Mesenchymal stem cell (in vitro differentiated cells and primary cell): Measurements from ENCODE around the gene CISTR.

Experiments used
- DNase-seq: peaks from one replicate; pipeline ENCODE4 v3.0.0-alpha.2; 2013
- H2AFZ ChIP-seq: one replicate; pipeline ENCODE4 v1.6.1; 2013; ENCODE audit warnings: low read depth, mild to moderate bottlenecking, control low read depth, inconsistent platforms, low read length, moderate library complexity
- H2AK5ac ChIP-seq: 2 replicates; pipeline ENCODE4 v1.6.1; 2013; ENCODE audit warnings: low read length, moderate library complexity, mild to moderate bottlenecking, inconsistent platforms; ENCODE audit not compliant: severe bottlenecking
- H2BK120ac ChIP-seq: one replicate; pipeline ENCODE4 v1.6.1; 2013; ENCODE audit warnings: low read depth, mild to moderate bottlenecking, inconsistent platforms, low read length, moderate library complexity
- H2BK12ac ChIP-seq, 2 experiments: one replicate each; pipeline ENCODE4 v1.6.1; 2013; ENCODE audit warnings: inconsistent platforms in 2 of 2, low read length in 2 of 2, mild to moderate bottlenecking in 2 of 2, moderate library complexity in 2 of 2, control low read depth in 1 of 2
- H2BK15ac ChIP-seq: one replicate; pipeline ENCODE4 v1.6.1; 2013; ENCODE audit warnings: mild to moderate bottlenecking, low read depth, inconsistent platforms; ENCODE audit not compliant: poor library complexity, severe bottlenecking
- H2BK5ac ChIP-seq: 2 replicates; pipeline ENCODE4 v1.6.1; 2013; ENCODE audit warnings: low read depth, mild to moderate bottlenecking, low read length, control low read depth, inconsistent platforms; ENCODE audit not compliant: poor library complexity, severe bottlenecking
- H3K14ac ChIP-seq, 2 experiments: one replicate each; pipeline ENCODE4 v1.6.1; 2013; ENCODE audit warnings: inconsistent platforms in 2 of 2, low read length in 2 of 2, control low read depth in 1 of 2, mild to moderate bottlenecking in 1 of 2, moderate library complexity in 1 of 2
- H3K18ac ChIP-seq, 2 experiments: one replicate each; pipeline ENCODE4 v1.6.1; 2013; ENCODE audit warnings: inconsistent platforms in 2 of 2, low read length in 2 of 2, control low read depth in 1 of 2, low read depth in 1 of 2, mild to moderate bottlenecking in 1 of 2
- H3K23ac ChIP-seq, 2 experiments: one replicate each; pipeline ENCODE4 v1.6.1; 2013; ENCODE audit warnings: inconsistent platforms in 2 of 2, low read length in 2 of 2, mild to moderate bottlenecking in 2 of 2, moderate library complexity in 2 of 2, control low read depth in 1 of 2
- H3K27ac ChIP-seq: 2 replicates; pipeline ENCODE4 v1.5.1; 2013; ENCODE audit warnings: mild to moderate bottlenecking, moderate library complexity, low read length, control low read depth, inconsistent platforms; ENCODE audit not compliant: poor library complexity, severe bottlenecking
- H3K27me3 ChIP-seq, 2 experiments: 2 replicates each; pipeline versions ENCODE4 v1.6.1 to v1.7.0; 2013; ENCODE audit warnings: low read length in 2 of 2, mild to moderate bottlenecking in 2 of 2, moderate library complexity in 2 of 2, control low read depth in 1 of 2, inconsistent platforms in 1 of 2; ENCODE audit not compliant: control insufficient read depth in 1 of 2, insufficient read depth in 1 of 2
- H3K36me3 ChIP-seq, 2 experiments: 2 replicates each; pipeline versions ENCODE4 v1.6.1 to v1.7.0; 2013; ENCODE audit warnings: low read length in 2 of 2, control low read depth in 1 of 2, inconsistent platforms in 1 of 2, low read depth in 1 of 2, mild to moderate bottlenecking in 1 of 2; ENCODE audit not compliant: insufficient read depth in 2 of 2, control insufficient read depth in 1 of 2
- H3K4ac ChIP-seq, 2 experiments: one replicate each; pipeline ENCODE4 v1.6.1; 2013; ENCODE audit warnings: inconsistent platforms in 2 of 2, low read length in 2 of 2, mild to moderate bottlenecking in 2 of 2, moderate library complexity in 2 of 2, control low read depth in 1 of 2, low read depth in 1 of 2
- H3K4me1 ChIP-seq: 2 replicates; pipeline ENCODE4 v1.6.1; 2013; ENCODE audit warnings: low read depth, low read length, control low read depth; ENCODE audit not compliant: control insufficient read depth, insufficient read depth
- H3K4me2 ChIP-seq: 2 replicates; pipeline ENCODE4 v1.6.1; 2013; ENCODE audit warnings: low read length, mild to moderate bottlenecking, inconsistent platforms; ENCODE audit not compliant: poor library complexity, severe bottlenecking
- H3K4me3 ChIP-seq, 2 experiments: 2 replicates each; pipeline versions ENCODE4 v1.5.1 to v1.7.0; 2013; ENCODE audit warnings: low read length in 2 of 2, mild to moderate bottlenecking in 2 of 2, control low read depth in 1 of 2, low read depth in 1 of 2; ENCODE audit not compliant: insufficient read depth in 1 of 2
- H3K79me1 ChIP-seq: replicated peaks from 2 replicates; pipeline ENCODE4 v1.6.1; 2013; ENCODE audit warnings: mild to moderate bottlenecking, control low read depth, low read length, inconsistent platforms; ENCODE audit not compliant: poor library complexity, severe bottlenecking
- H3K9ac ChIP-seq: 2 replicates; pipeline ENCODE4 v1.7.0; 2013; ENCODE audit warnings: mild to moderate bottlenecking, low read length, moderate library complexity
- H3K9me3 ChIP-seq: 2 replicates; pipeline ENCODE4 v1.7.0; 2013; ENCODE audit warnings: mild to moderate bottlenecking, low read length; ENCODE audit not compliant: control insufficient read depth
- H4K8ac ChIP-seq: one replicate; pipeline ENCODE4 v1.6.1; 2013; ENCODE audit warnings: inconsistent platforms, mild to moderate bottlenecking, low read length, moderate library complexity
- H4K91ac ChIP-seq: one replicate; pipeline ENCODE4 v1.6.1; 2013; ENCODE audit warnings: mild to moderate bottlenecking, low read length, inconsistent platforms
- WGBS: methylation state at CpG from one replicate; pipeline ENCODE4 v1.1.7; 2013; ENCODE audit warnings: mixed read lengths; 5-methylcytosine and 5-hydroxymethylcytosine counted together

CISTR gene

DNA sequence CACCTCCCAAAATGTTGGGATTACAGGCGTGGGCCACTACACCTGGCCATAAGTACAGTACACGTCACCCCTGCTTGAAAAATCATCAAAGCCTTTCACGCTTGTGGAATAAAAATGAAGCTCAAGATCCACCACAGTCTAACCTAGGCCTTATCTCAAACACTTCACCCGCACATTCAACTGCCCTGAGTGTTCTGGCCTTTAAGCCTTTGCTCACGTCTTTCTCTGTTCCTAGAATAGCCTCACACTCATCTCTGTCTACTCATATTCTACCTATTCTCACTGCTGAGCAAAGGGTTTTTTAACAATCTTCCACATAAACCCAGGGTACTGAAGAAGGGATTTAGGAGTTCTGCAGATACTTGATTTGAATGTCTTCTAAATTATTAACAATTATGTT, 34.5 kb downstream of the CISTR start:
- no peak overlapping the region for H3K9ac ChIP-seq
- no peak overlapping the region for H4K8ac ChIP-seq
- no peak overlapping the region for H2AFZ ChIP-seq
- H3K4me1 ChIP-seq: no peaks in the 10 kb centered on the region
- H2BK120ac ChIP-seq: no peak overlapping the region
- no peaks in the 10 kb centered on the region for H3K79me1 ChIP-seq
- H3K23ac ChIP-seq: no peak overlapping the region
- no peak overlapping the region for H3K27ac ChIP-seq
- H3K9me3 ChIP-seq: no peaks in the 10 kb centered on the region
- no peaks in the 10 kb centered on the region for H3K27me3 ChIP-seq
- H3K4me3 ChIP-seq: no peak overlapping the region
- H2BK5ac ChIP-seq: no peak overlapping the region
- H2BK12ac ChIP-seq: no peak overlapping the region
- DNase-seq: no peak
- H3K18ac ChIP-seq: no peak overlapping the region
- peaks cover 66 to 93% of the 10 kb centered on the region in 2 experiments for H3K36me3 ChIP-seq
- no peak overlapping the region for H2AK5ac ChIP-seq
- WGBS: 93% methylated on average over 5 of the region's 5 CpGs
- H3K14ac ChIP-seq: no peak overlapping the region
- no peak overlapping the region for H4K91ac ChIP-seq
- no peak overlapping the region for H3K4me2 ChIP-seq
- H2BK15ac ChIP-seq: no peak overlapping the region
- no peak overlapping the region for H3K4ac ChIP-seq

DNA sequence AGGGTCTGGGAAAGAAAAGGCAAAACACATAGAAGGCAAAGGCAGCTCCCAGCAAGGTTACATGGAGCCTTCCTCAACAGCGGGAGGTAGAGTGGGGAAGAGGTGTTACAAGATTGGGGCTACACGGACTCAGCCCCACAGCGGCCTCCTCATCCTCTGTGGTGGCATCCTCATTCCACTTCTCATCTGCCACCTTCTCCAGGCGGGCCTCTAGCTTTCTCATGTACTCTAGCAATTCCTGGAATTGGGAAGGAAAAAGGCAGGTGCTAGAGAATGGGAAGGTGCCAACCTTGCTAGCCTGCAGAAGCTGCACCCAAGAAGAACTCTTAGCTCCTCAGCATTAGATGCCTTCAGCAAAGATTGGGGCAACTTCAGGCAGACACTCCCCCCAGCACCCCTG, 37.8 kb downstream of the CISTR start:
- DNase-seq: no peak
- H3K9ac ChIP-seq: no peak overlapping the region
- peaks cover 1% of the 10 kb centered on the region for H3K4me1 ChIP-seq
- no peaks in the 10 kb centered on the region for H3K9me3 ChIP-seq
- H2BK5ac ChIP-seq: no peak overlapping the region
- no peak overlapping the region for H4K91ac ChIP-seq
- H2BK12ac ChIP-seq: no peak overlapping the region
- no peak overlapping the region for H3K18ac ChIP-seq
- H3K4me3 ChIP-seq: no peak overlapping the region
- peaks cover 58 to 72% of the 10 kb centered on the region in 2 experiments for H3K36me3 ChIP-seq
- H2AK5ac ChIP-seq: no peak overlapping the region
- WGBS: 94% methylated on average over 2 of the region's 4 CpGs
- H3K4ac ChIP-seq: no peak overlapping the region
- H3K14ac ChIP-seq: no peak overlapping the region
- H3K27ac ChIP-seq: no peak overlapping the region
- no peak overlapping the region for H3K4me2 ChIP-seq
- no peak overlapping the region for H2BK15ac ChIP-seq
- no peak overlapping the region for H2BK120ac ChIP-seq
- peaks cover 1 to 11% of the 10 kb centered on the region in 2 experiments for H3K27me3 ChIP-seq
- no peak overlapping the region for H2AFZ ChIP-seq
- H3K79me1 ChIP-seq: no peaks in the 10 kb centered on the region
- no peak overlapping the region for H4K8ac ChIP-seq
- no peak overlapping the region for H3K23ac ChIP-seq

DNA sequence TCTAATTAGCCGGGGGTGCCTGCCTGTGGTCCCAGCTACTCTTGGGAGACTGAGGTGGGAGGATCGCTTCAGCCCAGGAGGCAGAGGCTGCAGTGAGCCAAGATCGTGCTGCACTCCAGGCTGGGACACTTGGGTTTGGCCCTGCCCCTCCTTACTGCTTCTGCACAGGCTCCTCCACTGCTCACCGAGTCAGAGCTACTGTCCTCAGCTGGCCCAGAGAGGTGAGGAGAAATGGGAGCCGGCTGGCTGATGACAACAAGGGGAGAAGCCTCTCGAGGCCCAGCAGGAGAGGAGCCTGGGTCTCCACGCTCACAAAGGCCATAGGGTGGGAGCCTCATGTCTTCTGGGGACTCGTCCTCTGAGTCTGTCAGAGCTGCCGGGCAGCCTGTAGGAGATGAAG, 38.3 kb downstream of the CISTR start:
- Histone ChIP-seq H3K18ac (no peak overlapping the region), H2BK15ac (no peak overlapping the region), H3K4me3 (no peak overlapping the region), H2BK12ac (no peak overlapping the region), H2BK5ac (no peak overlapping the region), H3K36me3 (peaks cover 58 to 70% of the 10 kb centered on the region in 2 experiments), H3K4me1 (peaks cover 1% of the 10 kb centered on the region), H3K14ac (no peak overlapping the region), H3K4ac (no peak overlapping the region), H2AK5ac (no peak overlapping the region), H3K9me3 (no peaks in the 10 kb centered on the region), H4K91ac (no peak overlapping the region), H3K27ac (no peak overlapping the region), H3K23ac (no peak overlapping the region), H3K27me3 (peaks cover 6 to 16% of the 10 kb centered on the region in 2 experiments), H3K9ac (no peak overlapping the region), H4K8ac (no peak overlapping the region), H3K4me2 (no peak overlapping the region), H2AFZ (no peak overlapping the region), H3K79me1 (no peaks in the 10 kb centered on the region), H2BK120ac (no peak overlapping the region)
- WGBS: 88% methylated on average over 9 of the region's 9 CpGs
- no peak for DNase-seq

DNA sequence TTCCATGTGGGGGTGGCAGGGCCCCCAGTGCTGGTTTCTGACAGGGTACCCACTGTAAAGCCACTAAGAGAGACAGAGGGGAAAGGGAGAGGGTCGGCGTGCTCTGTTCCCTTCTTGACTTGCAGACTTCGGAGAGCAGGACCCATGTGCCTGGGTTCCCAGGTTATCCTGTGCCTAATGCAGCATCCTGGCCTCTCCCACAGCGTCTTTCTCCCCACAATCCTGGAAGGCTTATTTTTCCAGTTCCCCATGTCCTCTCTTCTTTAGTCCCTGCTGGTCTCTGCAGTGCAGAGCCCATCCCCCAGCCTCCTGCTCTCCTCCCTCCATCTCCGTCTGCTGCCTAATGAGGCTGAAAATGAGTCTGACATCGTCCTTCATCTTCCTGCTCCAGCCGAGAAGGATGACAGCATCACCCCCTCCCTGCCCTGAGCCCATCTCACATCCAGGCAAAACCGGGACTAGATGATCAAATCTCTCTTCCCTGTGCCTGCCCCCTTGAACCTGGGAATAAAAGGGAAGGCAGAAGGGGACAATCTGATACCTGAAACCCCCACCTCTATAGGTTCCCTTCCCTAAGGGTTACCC, 39.6 kb downstream of the CISTR start:
- H2BK15ac ChIP-seq: no peak overlapping the region
- peaks cover 56 to 61% of the 10 kb centered on the region in 2 experiments for H3K36me3 ChIP-seq
- H3K4me3 ChIP-seq: no peak overlapping the region
- 83% methylated on average over 7 of the region's 8 CpGs for WGBS
- DNase-seq: no peak
- H3K9ac ChIP-seq: no peak overlapping the region
- H4K8ac ChIP-seq: no peak overlapping the region
- no peak overlapping the region for H3K23ac ChIP-seq
- no peak overlapping the region for H2BK5ac ChIP-seq
- no peak overlapping the region for H3K18ac ChIP-seq
- peaks cover 1% of the 10 kb centered on the region for H3K4me1 ChIP-seq
- H3K4ac ChIP-seq: no peak overlapping the region
- H3K4me2 ChIP-seq: no peak overlapping the region
- H3K79me1 ChIP-seq: no peaks in the 10 kb centered on the region
- H3K9me3 ChIP-seq: no peaks in the 10 kb centered on the region
- H4K91ac ChIP-seq: no peak overlapping the region
- no peak overlapping the region for H3K14ac ChIP-seq
- no peak overlapping the region for H2AFZ ChIP-seq
- H3K27me3 ChIP-seq: peaks cover 12 to 20% of the 10 kb centered on the region in 2 experiments
- no peak overlapping the region for H2AK5ac ChIP-seq
- H3K27ac ChIP-seq: no peak overlapping the region
- H2BK12ac ChIP-seq: no peak overlapping the region
- no peak overlapping the region for H2BK120ac ChIP-seq
